BJ (cell line): Measurements from ENCODE around the gene SMAD9. TPM values are rescaled to one million over a fixed set of nuclear protein-coding genes. Genes with fewer than 3 reads are reported as not detected.

Source experiments
- CTCF ChIA-PET: fragments of 350-600 bp; formaldehyde crosslinking; extraction: SDS; loops from one replicate; lab custom pipeline; 2021; ENCODE audit warnings: antibody characterized with exemption, inconsistent platforms; lab: Yijun Ruan, JAX
- POLR2A ChIA-PET: fragments of 300-600 bp; sonication (Branson Sonifier 250); formaldehyde crosslinking; extraction: SDS; loops from one replicate; lab custom pipeline; 2021; ENCODE audit warnings: antibody characterized with exemption; lab: Charles Lee
- DNase-seq: peaks from one replicate; pipeline ENCODE4 v3.0.0-alpha.2; 2011; ENCODE audit warnings: low read depth
- H3K27me3 ChIP-seq: 2 replicates; pipeline ENCODE4 v1.6.0; 2011; ENCODE audit warnings: low read length; ENCODE audit not compliant: control insufficient read depth, insufficient read depth
- H3K36me3 ChIP-seq: 2 replicates; pipeline ENCODE4 v1.5.1; 2011; ENCODE audit warnings: low read length; ENCODE audit not compliant: control insufficient read depth, insufficient read depth
- H3K4me3 ChIP-seq: 2 replicates; pipeline ENCODE4 v1.5.1; 2011; ENCODE audit warnings: low read depth, mild to moderate bottlenecking, control low read depth, low read length
- CTCF ChIP-seq: IDR thresholded peaks from 2 replicates; pipeline ENCODE4 v1.5.1; 2011; ENCODE audit warnings: low read depth, mild to moderate bottlenecking, control low read depth, inconsistent platforms, low read length, moderate library complexity; ENCODE audit not compliant: insufficient read depth
- polyA plus RNA-seq: library from polyadenylated mRNA; depleted of rRNA; stranded (reverse); fragments of >200 nt; gene quantifications from 2 replicates; pipeline ENCODE4 v1.2.3, GENCODE V29; 2011

SMAD9 gene
- polyA plus RNA-seq, 1 experiment, result 3.0 TPM

GRCh38 chr13:36882829-36883390 lies 37.1 kb downstream of the SMAD9 start:
- ChIA-PET POLR2A (no interaction called here), CTCF (interaction anchor here (1.8 kb wide), 1 partner anchor 25 kb away, joined by 4 read pairs; no protein-coding TSS in a partner anchor)
- no peak for DNase-seq
- no peaks in the 10 kb centered on the region for H3K27me3 ChIP-seq
- no peaks in the 10 kb centered on the region for H3K36me3 ChIP-seq
- no peak for TF ChIP-seq CTCF
- H3K4me3 ChIP-seq, result no peak overlapping the region

DNA sequence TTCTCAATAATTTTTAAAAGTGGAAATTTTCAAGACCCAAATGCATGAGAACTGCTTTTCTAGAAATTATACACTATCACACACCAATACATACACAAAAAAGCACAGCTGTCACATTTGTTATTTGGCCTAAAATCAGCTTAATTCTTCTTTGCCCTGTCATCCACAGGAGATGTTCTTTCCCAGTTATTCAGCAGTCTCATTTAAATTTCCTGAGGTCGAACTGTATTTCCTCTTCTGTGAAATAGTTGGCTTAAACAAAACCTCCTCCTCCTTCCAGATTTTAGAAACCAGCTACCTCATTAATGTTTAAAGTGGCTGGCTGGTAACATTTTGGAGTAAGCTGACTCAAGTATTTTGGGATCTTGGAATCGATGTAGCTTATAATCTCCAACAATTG lies 39.1 kb downstream of the SMAD9 start:
- H3K27me3 ChIP-seq, result no peaks in the 10 kb centered on the region
- TF ChIP-seq CTCF, result no peak
- no peaks in the 10 kb centered on the region for H3K36me3 ChIP-seq
- ChIA-PET CTCF (interaction anchor here (0.8 to 1.6 kb wide), 3 partner anchors 10 to 22 kb away, joined by 3 to 9 read pairs (median 3); no protein-coding TSS in a partner anchor), POLR2A (no interaction called here)
- peak; percentile 1 for DNase-seq
- H3K4me3 ChIP-seq, result no peak overlapping the region

DNA sequence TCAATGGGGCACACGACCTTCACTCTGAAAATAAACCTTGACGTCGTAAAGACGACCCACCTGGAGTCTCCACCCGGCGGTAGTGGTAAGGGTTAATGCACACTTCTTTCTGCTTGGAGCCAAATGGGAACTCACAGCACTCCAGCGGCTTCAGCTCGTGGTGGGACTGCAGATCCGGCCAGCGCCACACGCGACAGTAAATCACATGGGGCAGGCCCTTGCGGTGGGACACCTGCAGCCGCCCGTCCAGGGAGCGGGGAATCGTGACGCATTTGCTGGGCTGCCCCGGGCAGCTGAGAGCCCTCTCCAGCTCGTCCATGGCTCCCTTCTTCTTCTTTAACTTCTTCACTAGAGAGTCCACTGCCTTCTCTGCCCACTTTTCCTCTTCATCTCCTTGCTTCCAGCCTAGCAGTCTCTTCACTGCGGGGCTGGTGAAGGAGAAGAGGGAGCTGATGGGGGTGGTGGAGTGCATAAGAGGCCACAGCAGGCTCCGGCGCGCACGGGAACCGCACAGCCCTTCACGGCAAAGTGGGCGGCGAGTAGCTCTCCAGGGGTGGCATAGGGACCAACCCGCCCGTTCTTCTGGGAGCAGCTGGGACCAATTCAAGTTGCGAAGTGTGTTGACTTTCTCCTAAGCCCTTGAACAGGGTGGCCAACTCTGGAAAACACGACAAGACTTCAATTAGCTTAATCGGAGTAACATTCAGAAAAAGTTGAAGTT lies 40.7 kb downstream of the SMAD9 start:
- ChIA-PET CTCF (interaction anchor here (1.1 kb wide), 2 partner anchors 15 to 24 kb away, joined by 3 read pairs; no protein-coding TSS in a partner anchor), POLR2A (no interaction called here)
- H3K36me3 ChIP-seq, result no peaks in the 10 kb centered on the region
- no peaks in the 10 kb centered on the region for H3K27me3 ChIP-seq
- H3K4me3 ChIP-seq, result no peak overlapping the region
- no peak for TF ChIP-seq CTCF
- no peak for DNase-seq

- ChIA-PET POLR2A (no interaction called here), CTCF (no interaction called here)
- no peak for TF ChIP-seq CTCF
- DNase-seq, result no peak
- Histone ChIP-seq H3K4me3 (no peak overlapping the region), H3K27me3 (no peaks in the 10 kb centered on the region), H3K36me3 (no peaks in the 10 kb centered on the region)
Observed at GRCh38 chr13:36875961-36876360, 44.1 kb downstream of the SMAD9 start.

DNA sequence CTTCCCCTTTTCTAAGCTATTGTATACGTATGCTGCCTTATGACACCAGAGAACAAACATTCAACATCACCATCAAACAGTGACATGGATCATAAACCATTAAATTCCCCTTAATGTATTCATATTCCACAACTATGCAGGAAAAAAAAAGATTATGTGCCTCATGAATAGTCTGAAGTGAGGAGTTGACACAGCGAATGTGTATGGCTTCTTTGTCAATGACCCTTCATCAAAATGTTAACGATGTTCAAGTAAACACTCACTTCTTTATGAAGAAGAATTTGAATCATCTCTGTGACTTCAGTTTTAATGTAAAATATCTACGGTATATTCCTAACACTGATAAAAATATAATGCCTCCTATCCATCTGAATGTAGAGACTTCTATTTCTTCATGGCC lies 44.6 kb downstream of the SMAD9 start:
- DNase-seq, result no peak
- ChIA-PET CTCF (no interaction called here), POLR2A (no interaction called here)
- Histone ChIP-seq H3K36me3 (no peaks in the 10 kb centered on the region), H3K27me3 (no peaks in the 10 kb centered on the region), H3K4me3 (no peak overlapping the region)
- no peak for TF ChIP-seq CTCF
